BLaER1 (cell line): ENCODE data around the gene VANGL2.

Source experiments
- H3K27ac ChIP-seq: shearing (Covaris generic); formaldehyde crosslinking; 2 replicates; pipeline ENCODE4 v1.8.1; 2022
- H3K27me3 ChIP-seq: shearing (Covaris generic); formaldehyde crosslinking; 2 replicates; pipeline ENCODE4 v1.8.1; 2022
- H3K36me3 ChIP-seq: shearing (Covaris generic); formaldehyde crosslinking; 2 replicates; pipeline ENCODE4 v1.8.1; 2022
- H3K4me1 ChIP-seq: shearing (Covaris generic); formaldehyde crosslinking; 2 replicates; pipeline ENCODE4 v1.8.1; 2022
- H3K4me2 ChIP-seq: shearing (Covaris generic); formaldehyde crosslinking; 2 replicates; pipeline ENCODE4 v1.8.1; 2022
- H3K4me3 ChIP-seq: shearing (Covaris generic); formaldehyde crosslinking; 2 replicates; pipeline ENCODE4 v1.8.1; 2022
- H3K9ac ChIP-seq: shearing (Covaris generic); formaldehyde crosslinking; 2 replicates; pipeline ENCODE4 v1.8.1; 2022
- H3K9me3 ChIP-seq: shearing (Covaris generic); formaldehyde crosslinking; 2 replicates; pipeline ENCODE4 v1.8.1; 2022
- H4K20me1 ChIP-seq: shearing (Covaris generic); formaldehyde crosslinking; 2 replicates; pipeline ENCODE4 v1.8.1; 2022
- Cebpa-rat ChIP-seq: shearing (Covaris generic); IDR thresholded peaks from 2 replicates; pipeline ENCODE4 v1.8.1; 2022

VANGL2 gene

DNA sequence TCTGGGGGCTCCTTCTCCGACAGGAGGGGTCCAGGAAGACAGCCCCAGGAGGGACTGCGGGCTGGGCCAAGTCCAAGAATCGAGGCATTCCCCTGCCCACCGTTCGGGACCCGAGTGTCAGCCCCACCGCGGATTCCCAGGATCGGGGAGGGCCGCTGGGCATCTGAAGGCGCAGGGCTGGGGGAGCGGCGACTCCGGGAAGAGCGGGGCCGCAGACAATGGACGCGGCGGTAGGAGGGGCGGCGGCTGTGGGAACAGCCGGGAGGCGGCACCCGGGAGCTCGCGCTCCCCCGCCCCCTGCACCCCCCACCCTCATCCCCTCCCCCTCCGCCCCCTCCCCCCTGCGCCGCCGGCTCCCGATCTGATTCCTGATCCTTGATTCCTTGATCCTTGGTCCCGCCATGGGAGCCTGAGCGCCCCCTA lies at the start of gene VANGL2:
TSS of gene VANGL2 (plus strand) at position 342 of the 423 bp plus-strand sequence. CDS start 15,274 bp downstream, outside the sequence.
- H4K20me1 ChIP-seq = no peaks in the 10 kb centered on the region
- no peaks in the 10 kb centered on the region for H3K36me3 ChIP-seq
- no peak for TF ChIP-seq Cebpa-rat
- peak within 1 kb of the TSS; percentile 95 for H3K27ac ChIP-seq
- no peaks in the 10 kb centered on the region for H3K9me3 ChIP-seq
- peaks cover 54% of the 10 kb centered on the region for H3K4me1 ChIP-seq
- peak within 1 kb of the TSS; percentile 93 for H3K9ac ChIP-seq
- H3K4me3 ChIP-seq = peak within 1 kb of the TSS; percentile 93
- H3K27me3 ChIP-seq = no peaks in the 10 kb centered on the region
- H3K4me2 ChIP-seq = peak within 1 kb of the TSS; percentile 97

DNA sequence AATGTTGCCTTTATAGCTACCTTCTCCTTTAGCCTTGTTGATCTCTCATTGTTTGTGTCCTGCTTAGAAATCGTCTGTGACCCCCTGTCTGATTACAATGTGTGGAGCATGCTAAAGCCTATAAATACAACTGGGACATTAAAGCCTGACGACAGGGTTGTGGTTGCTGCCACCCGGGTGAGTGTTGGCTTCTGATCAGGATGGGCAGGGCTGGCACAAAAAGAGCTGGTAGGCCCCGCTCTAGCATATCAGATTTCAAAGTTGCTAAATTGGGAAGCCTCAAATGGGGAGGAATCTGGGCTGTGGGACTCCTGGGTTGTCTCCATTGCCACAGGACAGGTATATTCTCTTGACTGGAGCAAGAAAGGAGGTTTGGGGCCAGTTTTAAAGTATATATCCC lies 48.7 kb upstream of the VANGL2 start:
- Histone ChIP-seq H3K4me3 (no peak overlapping the region), H3K9me3 (no peaks in the 10 kb centered on the region), H3K27ac (no peak overlapping the region), H3K4me1 (peaks cover 22% of the 10 kb centered on the region), H3K9ac (no peak overlapping the region), H3K36me3 (peaks cover 94% of the 10 kb centered on the region), H3K4me2 (no peak overlapping the region; the same call in 1 of the 2 replicates), H4K20me1 (no peaks in the 10 kb centered on the region), H3K27me3 (no peaks in the 10 kb centered on the region)
- no peak for TF ChIP-seq Cebpa-rat

DNA sequence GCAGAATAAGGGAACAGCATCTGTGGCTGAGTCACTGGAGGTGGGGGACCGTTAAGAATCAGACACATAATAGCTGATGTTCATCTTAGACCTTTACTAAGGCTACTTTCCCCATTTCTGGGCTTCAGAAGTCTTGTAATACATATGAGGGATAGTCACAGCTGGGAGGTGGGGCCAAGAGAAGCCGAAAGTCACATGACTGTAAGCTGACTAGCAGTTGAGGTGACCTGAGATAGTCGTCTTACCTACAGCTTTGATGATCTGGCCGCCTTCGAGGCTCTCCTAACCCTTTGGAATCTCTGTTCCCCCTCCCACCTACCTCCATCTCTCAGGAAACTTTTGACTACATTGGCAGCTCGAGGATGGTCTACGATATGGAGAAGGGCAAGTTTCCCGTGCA lies 47.8 kb upstream of the VANGL2 start:
- TF ChIP-seq Cebpa-rat = no peak
- Histone ChIP-seq H3K4me1 (peaks cover 13% of the 10 kb centered on the region), H3K4me2 (no peak overlapping the region), H3K4me3 (no peak overlapping the region), H4K20me1 (no peaks in the 10 kb centered on the region), H3K9me3 (no peaks in the 10 kb centered on the region), H3K27me3 (no peaks in the 10 kb centered on the region), H3K36me3 (peaks cover 100% of the 10 kb centered on the region), H3K27ac (no peak overlapping the region), H3K9ac (no peak overlapping the region)

DNA sequence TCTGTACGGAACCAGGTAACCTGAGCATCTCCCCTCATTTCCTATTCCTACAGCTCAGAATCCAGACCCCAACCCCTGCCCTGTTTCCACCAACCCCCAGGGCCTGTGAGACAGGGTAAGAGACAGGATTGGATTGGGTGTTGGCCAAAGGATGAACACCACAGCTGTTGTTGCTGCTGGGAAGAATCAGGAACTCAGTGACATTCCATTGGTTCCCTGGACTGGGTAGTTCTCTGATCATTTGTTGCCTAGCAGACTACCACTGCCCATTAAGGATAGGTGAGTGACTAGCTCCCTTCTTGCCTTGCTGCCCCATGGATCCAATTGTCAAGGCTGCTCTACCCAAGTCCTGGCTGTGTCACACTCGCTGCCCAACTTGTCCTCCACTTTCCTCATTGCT lies 47.1 kb upstream of the VANGL2 start:
- Histone ChIP-seq H3K4me2 (no peak overlapping the region), H3K9ac (no peak overlapping the region), H3K4me1 (peaks cover 10% of the 10 kb centered on the region; the same call in 1 of the 2 replicates), H4K20me1 (no peaks in the 10 kb centered on the region), H3K9me3 (no peaks in the 10 kb centered on the region), H3K27me3 (no peaks in the 10 kb centered on the region), H3K36me3 (peaks cover 100% of the 10 kb centered on the region), H3K4me3 (no peak overlapping the region), H3K27ac (no peak overlapping the region)
- TF ChIP-seq Cebpa-rat = no peak

DNA sequence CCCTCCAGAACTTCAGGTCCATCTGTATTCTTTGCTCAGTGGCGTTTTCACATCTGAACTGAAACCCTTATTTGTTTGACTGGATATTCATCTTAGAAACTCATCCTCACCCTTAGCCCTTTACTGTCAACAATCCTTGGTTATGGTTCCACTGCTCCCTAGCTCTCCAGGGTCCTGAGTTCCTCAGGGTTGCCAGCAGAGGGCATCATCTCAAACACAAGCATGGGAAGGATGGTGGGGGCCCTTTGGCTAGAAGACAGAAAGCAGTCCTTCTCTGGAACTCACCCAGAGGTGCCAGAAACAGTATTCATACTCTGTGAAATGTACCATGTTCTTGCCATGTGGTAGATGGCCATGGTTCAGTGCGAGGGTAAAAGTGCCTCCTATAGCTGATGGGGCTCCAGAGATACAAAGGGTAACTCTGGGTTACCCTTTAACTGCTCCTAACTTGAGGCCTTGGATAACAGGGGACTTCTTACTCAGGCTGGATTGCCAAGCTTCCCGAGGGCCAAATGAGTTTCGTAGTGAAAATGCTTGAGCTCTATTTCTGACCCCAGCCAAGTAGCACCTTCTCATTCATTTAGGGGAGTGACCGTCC lies 45.9 kb upstream of the VANGL2 start:
- H3K27ac ChIP-seq = no peak overlapping the region
- TF ChIP-seq Cebpa-rat = no peak
- no peaks in the 10 kb centered on the region for H3K27me3 ChIP-seq
- no peak overlapping the region for H3K4me2 ChIP-seq
- H3K4me3 ChIP-seq = no peak overlapping the region
- H4K20me1 ChIP-seq = no peaks in the 10 kb centered on the region
- no peaks in the 10 kb centered on the region for H3K9me3 ChIP-seq
- H3K36me3 ChIP-seq = peaks cover 98% of the 10 kb centered on the region
- no peak overlapping the region for H3K9ac ChIP-seq
- H3K4me1 ChIP-seq = peaks cover 11% of the 10 kb centered on the region

DNA sequence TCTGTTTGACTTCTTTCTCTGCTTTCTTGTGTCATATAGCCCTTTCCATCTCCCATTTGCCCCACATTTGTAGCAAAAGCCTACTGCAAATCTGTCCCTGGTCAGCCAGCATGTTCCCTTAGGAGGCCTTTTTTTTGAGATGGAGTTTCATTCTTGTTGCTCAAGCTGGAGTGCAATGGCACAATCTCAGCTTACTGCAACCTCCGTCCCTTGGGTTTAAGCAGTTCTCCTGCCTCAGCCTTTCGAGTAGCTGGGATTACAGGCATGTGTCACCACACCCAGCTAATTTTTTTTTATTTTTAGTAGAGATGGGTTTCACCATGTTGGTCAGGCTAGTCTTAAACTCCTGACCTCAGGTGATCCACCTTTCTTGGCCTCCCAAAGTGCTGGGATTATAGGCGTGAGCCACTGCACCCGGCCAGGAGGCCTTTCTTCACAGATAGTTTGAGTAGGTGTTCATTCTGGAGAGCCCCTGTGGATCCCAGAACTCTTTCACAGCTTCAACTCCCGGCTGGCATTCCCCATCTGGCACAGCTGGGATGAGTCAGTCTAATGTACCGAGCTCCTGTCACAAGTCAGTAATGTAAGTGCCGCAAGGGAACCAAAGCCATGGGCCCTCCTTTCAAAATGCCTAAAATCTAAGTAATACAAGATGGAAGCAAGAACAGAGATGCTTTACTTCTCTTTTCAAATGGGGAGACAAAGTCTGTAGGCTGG lies 42.9 kb upstream of the VANGL2 start:
- H3K4me2 ChIP-seq = no peak overlapping the region
- no peak overlapping the region for H3K27ac ChIP-seq
- H4K20me1 ChIP-seq = no peaks in the 10 kb centered on the region
- H3K9me3 ChIP-seq = no peaks in the 10 kb centered on the region
- TF ChIP-seq Cebpa-rat = no peak
- H3K4me3 ChIP-seq = no peak overlapping the region
- peaks cover 31% of the 10 kb centered on the region for H3K4me1 ChIP-seq
- no peak overlapping the region for H3K9ac ChIP-seq
- H3K27me3 ChIP-seq = no peaks in the 10 kb centered on the region
- H3K36me3 ChIP-seq = peaks cover 77% of the 10 kb centered on the region

DNA sequence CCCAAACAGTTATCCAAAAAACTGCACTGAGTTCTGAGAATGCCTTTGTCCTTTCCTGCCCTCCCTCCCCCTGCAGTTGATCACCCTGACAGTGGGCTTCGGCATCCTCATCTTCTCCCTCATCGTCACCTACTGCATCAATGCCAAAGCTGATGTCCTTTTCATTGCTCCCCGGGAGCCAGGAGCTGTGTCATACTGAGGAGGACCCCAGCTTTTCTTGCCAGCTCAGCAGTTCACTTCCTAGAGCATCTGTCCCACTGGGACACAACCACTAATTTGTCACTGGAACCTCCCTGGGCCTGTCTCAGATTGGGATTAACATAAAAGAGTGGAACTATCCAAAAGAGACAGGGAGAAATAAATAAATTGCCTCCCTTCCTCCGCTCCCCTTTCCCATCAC lies 42.3 kb upstream of the VANGL2 start:
- Histone ChIP-seq H3K27me3 (no peaks in the 10 kb centered on the region), H3K4me3 (no peak overlapping the region), H4K20me1 (no peaks in the 10 kb centered on the region), H3K9ac (no peak overlapping the region), H3K4me1 (peaks cover 36% of the 10 kb centered on the region), H3K9me3 (no peaks in the 10 kb centered on the region), H3K4me2 (no peak overlapping the region), H3K36me3 (peaks cover 71% of the 10 kb centered on the region), H3K27ac (no peak overlapping the region)
- TF ChIP-seq Cebpa-rat = no peak

DNA sequence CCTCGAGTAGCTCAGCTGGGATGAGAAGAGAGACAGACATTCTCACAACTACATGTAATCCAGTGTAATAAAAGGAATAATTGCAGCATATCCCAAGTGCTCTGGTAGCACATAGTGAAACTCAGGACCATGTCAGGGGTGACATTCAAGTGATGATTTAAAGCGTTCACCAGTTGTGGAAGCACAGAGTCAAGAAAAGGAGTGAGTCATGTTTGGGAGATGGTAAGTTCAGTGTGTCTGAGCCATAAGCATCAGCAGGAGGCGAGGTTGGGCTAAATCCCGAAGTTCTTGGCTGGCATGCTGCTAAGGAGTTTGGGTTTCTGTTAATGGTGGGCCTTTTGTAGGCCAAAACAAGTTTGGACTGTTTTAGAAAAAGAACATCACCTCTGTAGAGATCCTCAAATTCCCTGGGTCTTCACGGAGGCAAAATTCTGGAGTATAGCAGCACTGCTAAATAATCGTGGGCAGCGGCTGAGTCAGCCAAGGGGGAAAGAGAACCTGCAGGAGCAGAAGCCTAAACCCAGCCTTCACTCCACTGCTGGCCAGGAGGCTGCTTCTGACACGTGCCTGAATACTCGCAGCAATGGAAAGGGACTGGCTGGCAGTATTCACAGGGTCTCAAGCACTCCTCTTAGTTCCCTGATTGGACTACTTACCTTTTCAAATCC lies 40.7 kb upstream of the VANGL2 start:
- Histone ChIP-seq H3K36me3 (peaks cover 55% of the 10 kb centered on the region), H3K4me3 (no peak overlapping the region), H3K27ac (peak overlapping the region; percentile 63; the same call in 1 of the 2 replicates), H3K9me3 (no peaks in the 10 kb centered on the region), H4K20me1 (no peaks in the 10 kb centered on the region), H3K4me1 (peaks cover 38% of the 10 kb centered on the region), H3K27me3 (no peaks in the 10 kb centered on the region), H3K9ac (peak overlapping the region; percentile 32; the same call in 1 of the 2 replicates), H3K4me2 (peak overlapping the region; percentile 65)
- TF ChIP-seq Cebpa-rat = no peak

DNA sequence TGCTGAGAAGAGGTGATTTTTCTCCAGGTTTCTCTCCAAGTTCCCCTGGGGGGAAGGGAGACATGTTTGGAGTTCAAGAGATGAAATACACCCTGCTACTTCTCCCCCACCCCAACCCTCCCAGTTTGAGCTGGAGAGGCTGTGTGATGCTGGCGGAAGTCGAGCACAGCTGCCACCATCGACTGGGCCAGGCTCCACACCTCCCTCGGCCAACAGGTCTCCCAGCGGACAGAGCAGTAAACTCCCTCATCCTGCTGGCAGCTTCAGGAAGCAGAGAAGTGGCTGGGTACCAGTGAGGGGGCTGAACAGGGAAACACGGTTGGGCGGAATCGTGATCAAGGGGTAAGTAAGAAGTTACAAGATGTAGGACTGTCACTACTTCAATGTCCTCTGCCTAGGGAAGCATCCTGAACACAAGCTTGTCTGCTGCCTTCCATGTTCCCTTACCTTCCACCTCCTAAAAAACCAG lies 40.1 kb upstream of the VANGL2 start:
- H3K4me1 ChIP-seq = peaks cover 38% of the 10 kb centered on the region
- peaks cover 49% of the 10 kb centered on the region for H3K36me3 ChIP-seq
- H3K4me3 ChIP-seq = no peak overlapping the region
- peak overlapping the region; percentile 65 for H3K4me2 ChIP-seq
- H3K9ac ChIP-seq = peak overlapping the region; percentile 32; the same call in 1 of the 2 replicates
- peak overlapping the region; percentile 63 for H3K27ac ChIP-seq
- no peaks in the 10 kb centered on the region for H4K20me1 ChIP-seq
- H3K9me3 ChIP-seq = no peaks in the 10 kb centered on the region
- H3K27me3 ChIP-seq = no peaks in the 10 kb centered on the region
- TF ChIP-seq Cebpa-rat = no peak

DNA sequence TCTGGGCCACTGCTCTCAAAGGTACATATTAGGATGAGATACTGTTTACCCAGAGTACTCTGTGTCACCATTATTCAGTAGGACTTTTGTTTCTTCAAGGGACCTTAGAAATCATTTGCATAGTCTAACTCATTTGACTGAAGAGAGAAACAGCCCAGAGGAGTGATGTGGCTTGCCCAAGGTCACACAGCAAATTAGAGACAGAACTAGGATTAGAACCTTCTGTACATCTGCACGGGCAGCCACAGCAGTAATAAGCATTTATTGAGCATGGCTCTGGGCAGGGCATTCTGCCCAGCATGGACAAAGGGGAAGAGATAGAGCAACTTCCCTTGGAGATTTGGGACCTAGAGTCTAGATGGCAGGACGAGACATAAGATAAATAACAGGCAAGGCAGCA lies 39.2 kb upstream of the VANGL2 start:
- H4K20me1 ChIP-seq = no peaks in the 10 kb centered on the region
- no peaks in the 10 kb centered on the region for H3K9me3 ChIP-seq
- no peak overlapping the region for H3K4me3 ChIP-seq
- H3K9ac ChIP-seq = no peak overlapping the region
- peak overlapping the region; percentile 65 for H3K4me2 ChIP-seq
- no peak for TF ChIP-seq Cebpa-rat
- H3K4me1 ChIP-seq = peaks cover 38% of the 10 kb centered on the region
- H3K27me3 ChIP-seq = no peaks in the 10 kb centered on the region
- H3K36me3 ChIP-seq = peaks cover 40% of the 10 kb centered on the region
- H3K27ac ChIP-seq = peak overlapping the region; percentile 63; the same call in 1 of the 2 replicates
